Kidney epithelial cell (primary cell): ENCODE data around the gene CSH1. TPM values are rescaled to one million over a fixed set of nuclear protein-coding genes. Genes with fewer than 3 reads are reported as not detected.
"Not testable (repeated sequence)": the region's sequence is repeated elsewhere in the genome, so short reads cannot be mapped to it uniquely, and the experiment has no call there.

Experiments
- DNase-seq: peaks from one replicate; pipeline ENCODE4 v3.0.0-alpha.2; 2010; ENCODE audit warnings: low read depth
- H3K27me3 ChIP-seq: 2 replicates; pipeline ENCODE4 v1.6.0; 2011; ENCODE audit warnings: low read length; ENCODE audit not compliant: control insufficient read depth, insufficient read depth
- H3K36me3 ChIP-seq: 2 replicates; pipeline ENCODE4 v1.5.1; 2011; ENCODE audit warnings: low read length; ENCODE audit not compliant: control insufficient read depth, insufficient read depth
- H3K4me3 ChIP-seq: 2 replicates; pipeline ENCODE4 v1.5.1; 2011; ENCODE audit warnings: low read depth, mild to moderate bottlenecking, control low read depth, low read length
- total RNA-seq: library from RNA; depleted of rRNA; stranded (reverse); fragments of >200 nt; gene quantifications from 2 replicates; pipeline ENCODE4 v1.2.3, GENCODE V29; 2015
- TF ChIP-seq, protein P1 (sequence below): IDR thresholded peaks from 2 replicates; pipeline ENCODE4 v1.5.1; 2011; ENCODE audit warnings: mild to moderate bottlenecking, moderate library complexity, low read length, control low read depth, inconsistent platforms; ENCODE audit not compliant: insufficient read depth, poor library complexity, severe bottlenecking

The CSH1 gene
- total RNA-seq: not detected in 2 replicates

DNA sequence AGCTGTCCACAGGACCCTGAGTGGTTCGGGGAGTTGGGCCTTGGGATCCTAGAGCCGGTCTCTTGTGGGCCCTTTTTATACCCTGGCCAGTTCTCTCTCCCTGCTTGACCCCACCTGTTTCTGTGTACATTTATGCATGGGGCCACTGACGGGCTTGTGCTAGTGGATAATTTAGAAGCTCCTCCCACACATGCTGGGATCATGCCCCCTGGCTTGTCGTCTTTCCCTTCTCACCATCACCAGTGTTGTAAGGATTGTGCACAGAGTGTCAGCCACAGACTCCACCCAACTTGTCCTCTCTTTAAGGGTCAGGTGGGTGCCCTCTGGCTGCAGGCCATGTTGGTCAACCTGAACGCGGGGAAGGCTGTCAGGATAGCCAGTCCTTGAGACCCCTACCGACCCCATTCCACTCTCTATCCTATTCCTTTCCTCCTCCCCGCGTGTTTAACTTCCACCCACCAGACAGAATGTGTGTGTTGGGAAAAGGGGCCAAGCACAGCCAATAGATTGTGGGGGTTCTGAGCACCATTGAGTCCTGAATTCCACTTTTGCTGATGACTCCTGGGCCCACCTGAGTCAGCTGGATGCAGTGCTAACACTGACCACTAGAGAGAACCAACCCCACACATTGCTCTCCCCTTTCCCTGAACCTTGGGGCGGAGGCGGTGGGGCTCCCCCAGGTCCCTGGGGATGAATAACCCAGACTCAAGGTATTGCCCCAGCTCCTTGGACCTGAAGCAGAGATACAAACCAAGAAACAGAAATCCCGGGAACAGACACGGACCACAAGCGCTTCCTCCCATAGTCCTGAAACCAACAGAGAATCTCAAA is at the start of gene CSH1:
TSS of gene CSH1 (minus strand) at position 51 of the 831 bp plus-strand sequence. CDS start 63 bp downstream, outside the sequence.
- H3K27me3 ChIP-seq, H3K36me3 ChIP-seq, DNase-seq, H3K4me3 ChIP-seq: not testable (repeated sequence)

DNA sequence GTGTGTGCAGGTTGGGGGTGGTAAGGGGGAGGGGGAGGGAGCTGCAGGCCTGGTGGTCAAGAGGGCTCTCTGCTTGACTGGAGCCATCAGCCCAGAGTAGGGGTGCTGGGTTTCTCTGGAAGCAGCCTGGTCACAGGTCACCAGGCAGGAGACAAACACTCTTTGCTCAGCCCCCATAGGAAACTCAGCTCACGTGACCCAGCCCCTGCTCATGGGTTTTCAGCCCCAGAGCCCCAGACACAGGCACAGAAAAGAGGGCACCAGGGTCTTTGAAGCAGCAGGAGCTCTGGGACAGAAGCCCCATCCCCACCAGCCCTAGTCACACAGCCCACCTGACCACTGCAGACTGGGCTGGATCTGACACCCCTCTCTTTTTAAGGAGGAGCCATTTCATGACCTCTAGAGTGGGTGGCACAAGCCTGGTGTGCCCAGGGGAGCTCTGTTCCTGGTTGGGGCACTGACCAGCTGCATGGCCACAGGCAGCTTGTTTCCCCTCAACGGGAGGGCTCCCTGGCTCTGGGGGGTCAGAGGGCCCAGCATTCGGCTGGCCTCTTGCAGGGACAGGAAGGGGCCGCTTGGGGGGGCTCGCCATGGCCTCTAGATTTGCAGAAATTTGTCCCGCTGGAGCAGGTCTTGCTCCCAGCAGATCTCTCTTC is 49.5 kb upstream of the CSH1 start:
- Histone ChIP-seq H3K4me3 (no peak overlapping the region), H3K36me3 (no peaks in the 10 kb centered on the region), H3K27me3 (peaks cover 6% of the 10 kb centered on the region)
- DNase-seq: no peak
- TF ChIP-seq, protein P1, sequence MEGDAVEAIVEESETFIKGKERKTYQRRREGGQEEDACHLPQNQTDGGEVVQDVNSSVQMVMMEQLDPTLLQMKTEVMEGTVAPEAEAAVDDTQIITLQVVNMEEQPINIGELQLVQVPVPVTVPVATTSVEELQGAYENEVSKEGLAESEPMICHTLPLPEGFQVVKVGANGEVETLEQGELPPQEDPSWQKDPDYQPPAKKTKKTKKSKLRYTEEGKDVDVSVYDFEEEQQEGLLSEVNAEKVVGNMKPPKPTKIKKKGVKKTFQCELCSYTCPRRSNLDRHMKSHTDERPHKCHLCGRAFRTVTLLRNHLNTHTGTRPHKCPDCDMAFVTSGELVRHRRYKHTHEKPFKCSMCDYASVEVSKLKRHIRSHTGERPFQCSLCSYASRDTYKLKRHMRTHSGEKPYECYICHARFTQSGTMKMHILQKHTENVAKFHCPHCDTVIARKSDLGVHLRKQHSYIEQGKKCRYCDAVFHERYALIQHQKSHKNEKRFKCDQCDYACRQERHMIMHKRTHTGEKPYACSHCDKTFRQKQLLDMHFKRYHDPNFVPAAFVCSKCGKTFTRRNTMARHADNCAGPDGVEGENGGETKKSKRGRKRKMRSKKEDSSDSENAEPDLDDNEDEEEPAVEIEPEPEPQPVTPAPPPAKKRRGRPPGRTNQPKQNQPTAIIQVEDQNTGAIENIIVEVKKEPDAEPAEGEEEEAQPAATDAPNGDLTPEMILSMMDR: no peak

DNA sequence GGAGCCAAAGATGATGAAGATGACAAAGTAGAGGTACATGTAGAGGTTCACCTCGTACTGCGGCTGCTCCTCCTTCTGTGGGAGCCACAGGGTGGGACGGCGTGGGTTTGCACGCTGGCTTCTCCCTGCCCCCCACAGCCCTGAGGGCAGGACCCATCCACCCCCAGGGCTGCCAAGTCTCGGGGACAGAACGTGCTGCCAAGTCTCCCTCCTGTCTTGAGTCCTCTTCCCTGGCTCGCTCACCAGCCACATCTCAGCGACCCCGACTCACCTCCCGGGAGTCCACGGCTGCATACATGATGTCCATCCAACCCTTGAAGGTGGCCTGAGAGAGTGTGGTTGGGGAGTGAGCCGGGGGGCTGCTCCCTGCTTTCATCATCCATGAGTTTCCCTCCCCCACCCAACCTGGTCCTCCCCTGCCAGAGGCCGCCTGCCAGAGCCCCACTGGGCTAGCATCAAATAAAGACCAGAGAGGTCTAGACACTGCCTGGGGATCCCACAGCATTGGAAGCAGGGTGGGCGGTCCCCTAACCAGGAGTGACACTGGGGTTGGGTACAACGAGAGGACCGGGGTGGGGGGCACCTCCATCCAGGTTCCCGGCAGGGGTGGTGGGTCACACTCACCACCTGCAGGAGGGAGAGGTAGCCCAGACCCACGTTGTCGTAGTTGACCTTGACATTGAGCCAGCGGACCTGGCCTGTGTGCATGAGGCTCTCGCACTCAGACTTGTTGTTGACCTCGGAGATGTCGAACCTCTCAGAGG is 48.5 kb upstream of the CSH1 start:
- Histone ChIP-seq H3K36me3 (no peaks in the 10 kb centered on the region), H3K27me3 (peaks cover 5% of the 10 kb centered on the region), H3K4me3 (no peak overlapping the region)
- DNase-seq: no peak
- TF ChIP-seq, protein P1: no peak

DNA sequence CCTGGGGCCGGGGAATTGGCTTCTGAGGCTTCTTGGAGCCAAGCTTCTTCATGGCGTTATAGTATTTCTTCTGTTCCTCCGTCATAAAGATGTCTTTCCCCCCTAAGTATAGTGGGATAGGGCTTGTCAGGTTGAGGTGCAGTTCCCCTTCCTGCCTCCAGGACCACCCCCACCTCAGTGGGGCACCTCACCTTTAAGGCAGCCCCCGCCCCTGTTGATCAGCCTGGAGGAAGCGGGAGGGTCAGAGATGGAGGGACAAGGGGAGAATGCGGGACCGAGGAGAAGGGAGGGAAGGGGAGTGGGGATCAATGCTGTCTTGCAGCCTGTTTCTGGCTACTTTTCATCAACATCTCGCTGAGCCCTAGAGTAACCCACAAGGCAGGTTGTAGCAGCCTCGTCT is 47.4 kb upstream of the CSH1 start:
- Histone ChIP-seq H3K36me3 (no peaks in the 10 kb centered on the region), H3K4me3 (no peak overlapping the region), H3K27me3 (peaks cover 2% of the 10 kb centered on the region)
- TF ChIP-seq, protein P1: no peak
- no peak for DNase-seq

DNA sequence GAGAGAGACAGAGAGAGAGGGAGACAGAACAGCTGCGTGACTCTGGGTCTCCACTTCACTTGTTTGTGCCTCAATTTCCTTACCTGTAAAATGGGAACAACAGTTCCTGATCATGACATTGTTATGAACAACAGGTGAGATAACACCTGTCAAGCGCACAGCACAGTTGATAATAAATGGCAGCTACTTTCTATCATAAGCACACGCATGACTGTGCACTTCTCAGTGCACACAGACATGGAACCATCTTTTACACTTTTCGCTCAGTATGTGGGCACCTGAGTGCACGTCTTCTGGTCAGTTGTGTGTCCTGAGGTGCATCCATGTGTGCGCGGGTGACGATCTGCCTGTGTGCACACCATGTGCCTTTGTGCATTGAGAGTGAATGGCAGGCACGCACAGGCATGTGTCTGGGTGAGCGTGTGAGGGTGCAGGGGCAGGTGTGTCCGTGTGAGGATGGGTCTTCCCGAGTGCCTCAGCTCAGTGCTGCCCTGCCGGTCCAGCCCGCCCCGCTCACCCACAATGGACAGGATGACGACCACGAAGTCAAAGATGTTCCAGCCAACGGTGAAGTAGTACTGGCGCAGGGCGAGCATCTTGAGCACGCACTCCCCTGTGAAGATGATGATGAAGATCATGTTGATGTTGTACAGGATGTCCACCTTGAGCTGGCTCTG is 46.1 kb upstream of the CSH1 start:
- Histone ChIP-seq H3K27me3 (peaks cover 2% of the 10 kb centered on the region), H3K4me3 (no peak overlapping the region), H3K36me3 (no peaks in the 10 kb centered on the region)
- TF ChIP-seq, protein P1: no peak
- no peak for DNase-seq

DNA sequence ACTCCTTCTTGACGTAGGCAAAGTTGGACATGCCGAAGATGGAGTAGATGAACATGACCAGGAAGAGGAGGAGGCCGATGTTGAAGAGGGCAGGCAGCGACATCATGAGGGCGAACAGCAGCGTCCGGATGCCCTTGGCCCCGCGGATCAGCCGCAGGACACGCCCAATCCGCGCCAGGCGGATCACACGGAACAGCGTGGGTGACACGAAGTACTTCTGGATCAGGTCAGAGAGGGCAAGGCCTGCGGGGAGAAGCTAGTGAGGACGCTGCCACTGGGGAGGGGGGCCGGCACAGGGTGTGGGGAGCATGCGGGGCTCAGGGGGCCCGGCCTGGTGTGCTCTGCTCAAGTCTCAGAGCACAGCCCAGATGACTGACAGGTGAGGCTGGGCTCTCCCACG is 45.4 kb upstream of the CSH1 start:
- H3K4me3 ChIP-seq: no peak overlapping the region
- peaks cover 2% of the 10 kb centered on the region for H3K27me3 ChIP-seq

More for the DNA sequence above, 45.4 kb upstream of the CSH1 start:
- no peaks in the 10 kb centered on the region for H3K36me3 ChIP-seq
- TF ChIP-seq, protein P1: no peak
- DNase-seq: no peak
